GM19467 (cell line): ENCODE data around the gene CHMP4A.
"Not testable (repeated sequence)": the region's sequence is repeated elsewhere in the genome, so short reads cannot be mapped to it uniquely, and the experiment has no call there.

Source experiments
- ATAC-seq: cut with Tn5 transposase; IDR thresholded peaks from one replicate; pipeline ENCODE4 v1.9.1; 2021; ENCODE audit warnings: mild to moderate bottlenecking, moderate library complexity; ENCODE audit not compliant: unreplicated experiment

The CHMP4A gene

GRCh38 chr14:24247422-24247821, 34.1 kb upstream of the CHMP4A start:
- no peak for ATAC-seq

DNA sequence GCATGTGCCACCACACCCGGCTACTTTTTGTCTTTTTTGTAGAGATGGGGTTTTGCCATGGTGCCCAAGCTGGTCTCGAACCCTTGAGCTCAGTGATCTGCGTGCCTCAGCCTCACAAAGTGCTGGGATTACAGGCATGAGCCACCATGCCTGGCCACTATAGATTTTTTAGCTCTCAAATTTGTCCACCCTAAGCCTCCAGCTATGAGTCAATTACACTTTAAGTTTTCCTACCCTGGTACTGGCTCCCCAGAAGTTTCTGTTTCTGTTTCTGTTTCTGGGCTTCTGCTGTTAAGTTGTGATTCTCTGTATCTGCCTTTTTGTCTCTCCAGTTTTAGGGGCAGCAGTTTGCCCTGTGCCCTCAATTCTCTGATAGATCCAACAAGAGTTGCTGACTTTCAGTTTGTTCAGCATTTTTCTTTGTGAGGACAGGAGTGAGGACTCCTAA, 33.5 kb upstream of the CHMP4A start:
- no peak for ATAC-seq

- ATAC-seq = not testable (repeated sequence)
Measured at GRCh38 chr14:24245350-24245749, 32.1 kb upstream of the CHMP4A start.

- no peak for ATAC-seq
Measured at GRCh38 chr14:24243336-24243836, 30.1 kb upstream of the CHMP4A start.

- peak; percentile 71 for ATAC-seq
Measured at GRCh38 chr14:24241829-24242443, 28.6 kb upstream of the CHMP4A start.

DNA sequence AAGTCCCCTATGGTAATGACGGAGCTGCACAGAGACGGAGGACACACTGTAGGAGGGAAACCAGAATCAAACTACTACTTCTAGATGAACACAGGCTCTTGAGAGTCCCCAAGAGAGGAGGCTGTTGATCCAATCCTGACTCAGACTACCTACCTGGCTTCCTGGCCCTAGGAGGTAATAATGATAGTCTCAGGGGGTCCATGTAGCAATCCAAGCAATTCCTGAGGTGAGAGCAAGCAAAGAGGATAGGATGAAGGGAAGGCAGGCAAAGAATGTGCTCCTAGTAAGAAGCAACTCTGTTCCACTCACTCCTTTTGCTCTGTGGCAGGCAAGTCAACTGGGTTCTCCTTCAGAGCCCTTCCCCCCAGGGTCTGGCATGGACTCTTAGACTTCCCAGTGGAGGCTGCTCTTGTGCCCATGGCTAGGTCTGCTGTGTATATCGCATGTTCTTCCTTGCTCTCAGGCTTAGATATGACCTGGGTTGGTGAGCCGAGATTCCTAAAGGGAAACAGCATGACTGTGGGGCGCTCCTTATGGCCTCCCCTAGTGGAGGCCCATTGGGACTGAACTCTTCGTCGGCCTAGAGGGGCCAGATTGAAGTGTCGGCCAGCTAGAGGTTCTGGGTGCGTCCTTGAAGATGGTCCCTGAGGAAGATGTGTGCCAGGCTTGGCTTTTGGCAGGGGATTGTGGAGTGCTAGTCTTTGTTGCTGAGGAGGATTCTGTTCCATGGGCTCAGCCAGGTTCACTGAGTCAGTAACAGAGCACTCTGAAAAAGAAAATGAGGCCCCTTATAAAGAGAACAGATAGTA, 27.0 kb upstream of the CHMP4A start:
- no peak for ATAC-seq

GRCh38 chr14:24238527-24239037, 25.3 kb upstream of the CHMP4A start:
- ATAC-seq = no peak

DNA sequence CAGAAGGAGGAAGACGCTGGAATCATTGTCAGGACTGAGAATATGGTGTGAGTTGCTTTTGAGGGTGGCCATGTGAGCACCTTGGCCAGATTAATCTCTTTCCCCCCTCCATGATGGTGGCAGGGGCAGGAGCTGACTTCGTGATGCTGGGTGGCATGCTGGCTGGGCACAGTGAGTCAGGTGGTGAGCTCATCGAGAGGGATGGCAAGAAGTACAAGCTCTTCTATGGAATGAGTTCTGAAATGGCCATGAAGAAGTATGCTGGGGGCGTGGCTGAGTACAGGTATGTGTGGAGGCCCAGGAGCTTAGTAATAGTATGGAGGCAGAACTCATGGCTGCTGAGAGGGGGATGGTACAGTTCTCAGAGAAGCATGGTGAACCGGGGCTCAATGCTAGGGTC, 24.8 kb upstream of the CHMP4A start:
- ATAC-seq = no peak

GRCh38 chr14:24237463-24237955, 24.2 kb upstream of the CHMP4A start:
- ATAC-seq = no peak

DNA sequence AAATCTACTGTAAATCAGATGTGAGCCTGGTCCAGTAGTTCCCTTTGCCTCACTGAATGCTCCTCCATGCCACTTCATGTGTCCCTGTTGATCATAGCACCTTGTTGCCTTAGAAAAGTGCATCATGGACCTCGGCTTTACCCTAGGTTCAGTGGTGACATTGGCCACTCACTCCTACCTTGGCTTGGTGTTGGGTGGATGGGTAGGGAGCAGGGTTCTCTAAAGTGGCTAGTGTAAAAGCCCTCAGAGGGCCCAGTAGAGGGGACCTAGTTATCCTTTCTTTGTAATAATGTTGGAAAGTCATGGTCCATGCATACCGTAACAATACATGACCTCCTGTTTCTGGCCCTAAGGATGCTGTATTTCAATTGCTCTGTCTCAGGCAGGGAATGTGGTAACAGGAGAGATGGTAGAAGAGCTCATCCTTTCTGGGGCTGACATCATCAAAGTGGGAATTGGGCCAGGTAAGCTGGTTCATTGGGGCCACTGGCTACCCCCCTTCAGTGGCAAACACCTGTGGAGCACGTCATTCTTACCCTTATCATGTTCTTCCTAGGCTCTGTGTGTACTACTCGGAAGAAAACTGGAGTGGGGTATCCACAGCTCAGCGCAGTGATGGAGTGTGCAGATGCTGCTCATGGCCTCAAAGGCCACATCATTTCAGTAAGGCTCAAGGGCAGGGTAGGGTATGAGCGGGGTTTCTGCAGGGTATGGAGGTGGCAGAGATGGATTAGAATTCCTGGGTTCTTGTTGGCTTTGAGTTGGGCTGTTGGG, 23.6 kb upstream of the CHMP4A start:
- ATAC-seq = no peak

GRCh38 chr14:24235804-24236688, 22.8 kb upstream of the CHMP4A start:
- ATAC-seq = no peak

DNA sequence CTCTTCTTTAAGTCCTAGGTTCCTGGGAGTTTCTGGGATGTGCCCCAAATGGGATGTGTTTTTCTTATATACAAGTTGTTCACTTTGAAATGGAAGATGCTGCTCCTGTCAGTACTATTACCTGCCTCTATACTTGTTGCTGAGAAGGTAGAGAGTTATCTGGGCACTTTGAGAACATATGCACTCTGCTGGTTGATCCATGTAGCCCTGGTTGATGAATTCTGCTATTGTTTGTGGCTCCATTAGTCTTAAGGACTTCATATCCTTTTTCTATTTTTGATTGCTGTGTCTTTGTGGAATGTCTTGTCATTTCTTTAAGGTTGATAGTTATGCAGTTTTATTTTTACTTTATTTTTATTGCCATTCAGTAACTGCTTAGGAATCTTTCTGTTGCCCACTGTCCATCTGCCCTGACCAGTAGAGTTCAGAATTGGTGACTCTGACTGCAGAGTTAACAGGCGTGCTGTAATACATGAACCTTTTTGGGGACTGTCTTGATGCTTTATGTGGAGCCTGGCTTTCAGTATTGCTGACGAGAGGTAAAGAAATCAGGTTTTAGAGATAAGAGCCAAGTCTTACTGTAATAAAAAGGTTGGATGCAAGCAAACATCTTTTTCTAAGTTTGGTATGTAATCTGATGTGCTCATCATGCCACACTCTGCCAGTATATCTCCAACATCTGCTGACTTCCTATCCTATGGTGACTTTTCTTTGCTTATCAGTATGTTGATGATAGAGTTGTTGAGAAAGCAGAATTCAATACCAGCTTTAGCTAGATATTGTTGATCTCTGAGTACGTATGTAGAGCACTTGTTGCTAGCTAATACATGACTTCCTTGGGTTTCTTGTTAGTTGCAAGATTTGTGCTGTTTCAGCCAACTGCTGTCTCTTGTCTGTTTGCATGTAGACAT, 21.1 kb upstream of the CHMP4A start:
- ATAC-seq = no peak

GRCh38 chr14:24233538-24233866, 20.2 kb upstream of the CHMP4A start:
- ATAC-seq = no peak

- peak; percentile 38 for ATAC-seq
Measured at GRCh38 chr14:24232645-24233537, 19.6 kb upstream of the CHMP4A start, which contains the start of gene GMPR2. Gene GMPR2 (plus strand): TSS chr14:24232929. CDS start chr14:24233254, 325 bp downstream.

GRCh38 chr14:24232121-24232644, 18.9 kb upstream of the CHMP4A start, which contains the start of gene NEDD8:
Gene NEDD8 (minus strand): TSS chr14:24232367. CDS start chr14:24232267, 100 bp downstream.
- peak; percentile 71 for ATAC-seq

DNA sequence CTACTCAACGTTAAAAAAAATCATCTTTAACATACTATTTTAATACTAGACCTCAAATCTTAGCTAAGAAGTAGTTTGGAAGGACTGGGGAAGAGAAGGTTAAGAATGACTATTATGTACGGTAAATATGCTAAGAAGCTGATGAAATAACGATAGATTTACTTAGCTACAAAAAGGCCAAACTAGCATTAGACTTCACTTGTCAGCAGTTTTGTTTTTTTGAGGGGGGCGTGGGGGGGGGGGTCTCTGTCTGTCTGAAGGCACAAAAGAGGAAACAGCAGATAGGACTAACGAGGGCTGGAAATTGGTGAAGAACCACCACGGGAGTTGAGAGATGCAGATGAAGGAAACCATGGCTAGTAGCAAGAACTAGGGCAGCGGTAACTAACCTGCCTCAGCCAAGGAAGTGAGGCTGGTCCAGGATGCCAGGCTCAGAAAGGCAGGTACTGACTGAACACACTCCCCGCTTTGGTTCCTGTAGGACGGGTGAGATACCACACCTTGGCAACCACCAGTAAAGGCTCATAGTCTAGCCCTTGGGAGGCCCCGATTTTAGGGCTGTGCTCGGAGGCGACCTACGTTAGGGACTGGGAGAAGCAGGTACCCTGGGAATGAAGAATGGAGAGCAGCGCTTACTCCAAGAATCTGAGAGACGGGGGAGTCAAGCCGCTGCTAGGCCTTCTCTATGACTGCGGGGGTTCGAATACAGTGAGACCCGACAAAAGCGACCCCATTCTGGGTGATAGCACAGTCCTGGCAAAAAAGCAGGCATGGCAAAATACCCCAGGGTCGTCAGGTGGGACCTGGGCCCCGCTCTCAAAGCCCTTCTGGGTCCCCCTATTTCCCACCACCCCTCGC, 18.2 kb upstream of the CHMP4A start:
- no peak for ATAC-seq

DNA sequence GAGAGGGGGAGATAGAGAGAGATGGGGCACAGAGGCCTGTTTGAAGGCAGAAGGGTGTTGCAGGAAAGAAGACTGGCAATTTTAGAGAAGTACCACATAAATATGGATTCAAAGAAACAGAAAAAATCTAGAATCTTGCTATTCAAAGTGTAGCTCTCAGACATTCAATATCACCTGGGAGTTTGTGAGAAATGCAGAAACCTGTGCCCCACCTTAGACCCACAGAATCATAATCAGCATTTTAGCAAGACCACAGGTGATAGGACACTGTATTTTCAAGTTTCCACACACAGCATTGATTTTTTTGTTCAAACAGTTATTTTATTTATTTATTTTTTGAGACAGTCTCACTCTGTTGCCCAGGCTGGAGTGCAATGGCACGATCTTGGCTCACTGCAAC, 15.6 kb upstream of the CHMP4A start:
- no peak for ATAC-seq
